Neural progenitor cell (in vitro differentiated cells): ENCODE data around the gene COL4A2. TPM values are rescaled to one million over a fixed set of nuclear protein-coding genes. Genes with fewer than 3 reads are reported as not detected.

Experiments
- DNase-seq: peaks from one replicate; pipeline ENCODE4 v3.0.0-alpha.2; 2016; ENCODE audit warnings: low spot score
- H2AFZ ChIP-seq: fragments of 200-600 bp; sonication (generic); replicated peaks from 2 replicates; pipeline ENCODE4 v1.6.1; 2016; ENCODE audit warnings: antibody characterized with exemption
- H3F3A ChIP-seq: fragments of 200-600 bp; sonication (generic); 2 replicates; pipeline ENCODE4 v1.6.1; 2016; ENCODE audit warnings: antibody characterized with exemption, low read depth
- H3K27ac ChIP-seq: fragments of 200-600 bp; sonication (generic); 2 replicates; pipeline ENCODE4 v1.5.1; 2016; ENCODE audit warnings: mild to moderate bottlenecking
- H3K27me3 ChIP-seq: fragments of 200-600 bp; sonication (generic); 2 replicates; pipeline ENCODE4 v1.6.1; 2016; ENCODE audit warnings: mild to moderate bottlenecking, moderate library complexity
- H3K36me3 ChIP-seq: fragments of 200-600 bp; sonication (generic); 2 replicates; pipeline ENCODE4 v1.5.1; 2016
- H3K4me1 ChIP-seq: fragments of 200-600 bp; sonication (generic); 2 replicates; pipeline ENCODE4 v1.6.1; 2016; ENCODE audit warnings: mixed run types
- H3K4me2 ChIP-seq: fragments of 200-600 bp; sonication (generic); 2 replicates; pipeline ENCODE4 v1.6.1; 2016
- H3K4me3 ChIP-seq: fragments of 200-600 bp; sonication (generic); 2 replicates; pipeline ENCODE4 v1.5.1; 2016
- H3K79me2 ChIP-seq: fragments of 200-600 bp; sonication (generic); 2 replicates; pipeline ENCODE4 v1.6.1; 2016; ENCODE audit warnings: low read depth
- H3K9ac ChIP-seq: fragments of 200-600 bp; sonication (generic); 2 replicates; pipeline ENCODE4 v1.6.1; 2016
- H3K9me3 ChIP-seq: fragments of 200-600 bp; sonication (generic); 2 replicates; pipeline ENCODE4 v1.5.1; 2016; ENCODE audit warnings: low read depth
- H4K20me1 ChIP-seq: fragments of 200-600 bp; sonication (generic); 2 replicates; pipeline ENCODE4 v1.6.1; 2016; ENCODE audit warnings: low read depth
- H3K27ac Mint-ChIP-seq: 3 replicates; pipeline ENCODE4 v1.8.0; 2021; ENCODE audit warnings: mixed read lengths
- H3K27me3 Mint-ChIP-seq: 2 replicates; pipeline ENCODE4 v1.8.0; 2022; ENCODE audit warnings: low read depth, mild to moderate bottlenecking, inconsistent platforms, moderate library complexity, mixed read lengths; ENCODE audit not compliant: insufficient read depth
- H3K36me3 Mint-ChIP-seq: 3 replicates; pipeline ENCODE4 v1.8.0; 2021; ENCODE audit warnings: mixed read lengths
- H3K4me1 Mint-ChIP-seq: 3 replicates; pipeline ENCODE4 v1.8.0; 2021; ENCODE audit warnings: mixed read lengths
- H3K4me3 Mint-ChIP-seq: 3 replicates; pipeline ENCODE4 v1.8.0; 2021; ENCODE audit warnings: mild to moderate bottlenecking, moderate library complexity, mixed read lengths
- H3K9me3 Mint-ChIP-seq: 3 replicates; pipeline ENCODE4 v1.8.0; 2020; ENCODE audit warnings: mixed read lengths
- EZH2 ChIP-seq: fragments of 200-600 bp; sonication (generic); IDR thresholded peaks from 2 replicates; pipeline ENCODE4 v1.6.1; 2017; ENCODE audit warnings: antibody characterized with exemption, mild to moderate bottlenecking, moderate library complexity
- EZH2phosphoT487 ChIP-seq: fragments of 200-600 bp; sonication (generic); IDR thresholded peaks from 2 replicates; pipeline ENCODE4 v1.6.1; 2017; ENCODE audit warnings: antibody characterized with exemption
- total RNA-seq: library from RNA; depleted of rRNA; stranded (reverse); fragments of >200 nt; gene quantifications from 2 replicates; pipeline ENCODE4 v1.2.3, GENCODE V29; 2015; ENCODE audit warnings: low replicate concordance
- TF ChIP-seq, protein P1 (sequence below): fragments of 200-600 bp; sonication (generic); IDR thresholded peaks from 2 replicates; pipeline ENCODE4 v1.5.1; 2017; ENCODE audit warnings: antibody characterized with exemption, mild to moderate bottlenecking

The COL4A2 gene
- total RNA-seq, 1 donor from 2014 or later = 73.6 TPM

DNA sequence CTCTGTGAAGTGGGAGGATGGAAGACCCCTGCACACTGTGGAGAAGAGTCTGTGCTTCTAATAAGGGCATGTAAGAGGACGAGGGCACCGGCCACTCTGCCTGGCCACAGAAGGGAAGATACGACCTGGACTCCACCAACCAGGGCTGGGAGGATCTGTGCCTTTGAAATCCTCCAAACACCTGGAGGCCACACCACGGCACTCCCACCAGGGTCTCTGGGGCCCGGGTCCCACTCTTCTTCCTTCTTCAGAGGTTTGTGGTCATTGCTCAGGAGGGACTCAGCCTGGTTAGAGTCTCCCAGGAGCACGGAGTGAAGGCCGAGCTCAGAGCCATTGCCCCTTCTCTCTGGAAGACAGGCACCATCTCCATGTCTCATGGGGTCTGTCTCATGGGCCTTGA lies 212.4 kb downstream of the COL4A2 start:
- Mint-ChIP-seq H3K4me3 (no peak overlapping the region), H3K9me3 (peaks cover 6% of the 10 kb centered on the region), H3K36me3 (peaks cover 7% of the 10 kb centered on the region), H3K27ac (peak overlapping the region; percentile 14), H3K4me1 (peaks cover 3% of the 10 kb centered on the region), H3K27me3 (peaks cover 2% of the 10 kb centered on the region)
- no peak for DNase-seq
- Histone ChIP-seq H3K4me1 (no peaks in the 10 kb centered on the region), H3K36me3 (no peaks in the 10 kb centered on the region), H3F3A (no peaks in the 10 kb centered on the region), H3K4me3 (no peak overlapping the region), H3K4me2 (no peak overlapping the region), H2AFZ (no peak overlapping the region), H3K9me3 (no peaks in the 10 kb centered on the region), H3K27ac (no peak overlapping the region), H4K20me1 (no peaks in the 10 kb centered on the region), H3K79me2 (no peaks in the 10 kb centered on the region), H3K27me3 (no peaks in the 10 kb centered on the region), H3K9ac (no peak overlapping the region)
- TF ChIP-seq, protein P1, sequence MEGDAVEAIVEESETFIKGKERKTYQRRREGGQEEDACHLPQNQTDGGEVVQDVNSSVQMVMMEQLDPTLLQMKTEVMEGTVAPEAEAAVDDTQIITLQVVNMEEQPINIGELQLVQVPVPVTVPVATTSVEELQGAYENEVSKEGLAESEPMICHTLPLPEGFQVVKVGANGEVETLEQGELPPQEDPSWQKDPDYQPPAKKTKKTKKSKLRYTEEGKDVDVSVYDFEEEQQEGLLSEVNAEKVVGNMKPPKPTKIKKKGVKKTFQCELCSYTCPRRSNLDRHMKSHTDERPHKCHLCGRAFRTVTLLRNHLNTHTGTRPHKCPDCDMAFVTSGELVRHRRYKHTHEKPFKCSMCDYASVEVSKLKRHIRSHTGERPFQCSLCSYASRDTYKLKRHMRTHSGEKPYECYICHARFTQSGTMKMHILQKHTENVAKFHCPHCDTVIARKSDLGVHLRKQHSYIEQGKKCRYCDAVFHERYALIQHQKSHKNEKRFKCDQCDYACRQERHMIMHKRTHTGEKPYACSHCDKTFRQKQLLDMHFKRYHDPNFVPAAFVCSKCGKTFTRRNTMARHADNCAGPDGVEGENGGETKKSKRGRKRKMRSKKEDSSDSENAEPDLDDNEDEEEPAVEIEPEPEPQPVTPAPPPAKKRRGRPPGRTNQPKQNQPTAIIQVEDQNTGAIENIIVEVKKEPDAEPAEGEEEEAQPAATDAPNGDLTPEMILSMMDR = no peak
- TF ChIP-seq EZH2 = no peak

DNA sequence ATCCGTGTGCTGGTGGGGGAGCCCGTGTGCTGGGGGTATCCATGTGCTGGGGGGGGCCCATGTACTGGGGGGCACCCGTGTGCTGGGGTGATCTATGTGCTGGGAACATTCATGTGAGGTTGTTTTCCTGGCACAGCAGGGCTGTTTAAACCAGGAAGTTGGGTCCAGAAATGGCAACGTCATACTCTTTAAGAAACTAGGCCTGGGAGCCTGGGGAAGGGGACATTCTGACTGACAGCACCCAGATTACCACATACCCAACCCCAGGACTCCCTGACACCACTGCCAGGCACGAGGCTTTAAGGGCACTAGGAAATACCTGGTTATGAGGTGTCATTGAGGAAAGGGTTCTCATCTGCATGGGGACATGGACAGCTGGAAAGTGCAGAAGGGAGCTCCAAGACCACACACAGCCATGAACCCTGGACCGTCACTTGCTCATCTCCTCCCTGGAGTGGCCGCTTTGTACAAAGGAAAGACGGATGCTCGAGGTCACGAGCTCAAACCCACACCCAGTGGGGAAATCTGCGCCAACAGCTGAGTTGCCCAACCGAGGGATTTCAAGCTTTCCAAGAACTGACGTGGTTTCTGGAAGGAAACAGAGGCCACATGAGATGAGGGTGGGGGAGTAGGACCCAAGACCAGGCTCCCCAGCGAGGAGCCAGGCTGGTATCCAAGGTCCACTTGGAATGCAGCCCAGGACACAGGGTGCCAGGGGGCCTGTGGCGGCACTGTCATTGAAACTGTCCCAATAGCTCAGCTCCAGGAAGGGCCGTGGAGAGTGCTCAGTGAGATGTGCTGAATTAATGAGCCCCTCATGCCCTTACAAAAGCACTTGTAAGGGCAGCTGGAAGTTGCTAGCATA lies 213.6 kb downstream of the COL4A2 start:
- Mint-ChIP-seq H3K4me1 (peaks cover 3% of the 10 kb centered on the region), H3K27ac (peak overlapping the region; percentile 33), H3K4me3 (no peak overlapping the region), H3K9me3 (peaks cover 6% of the 10 kb centered on the region), H3K36me3 (no peaks in the 10 kb centered on the region), H3K27me3 (peaks cover 2% of the 10 kb centered on the region)
- Histone ChIP-seq H2AFZ (no peak overlapping the region), H3K4me2 (no peak overlapping the region), H4K20me1 (no peaks in the 10 kb centered on the region), H3K9ac (no peak overlapping the region), H3K36me3 (no peaks in the 10 kb centered on the region), H3K9me3 (no peaks in the 10 kb centered on the region), H3K4me1 (no peaks in the 10 kb centered on the region), H3K79me2 (no peaks in the 10 kb centered on the region), H3K27me3 (no peaks in the 10 kb centered on the region), H3K4me3 (no peak overlapping the region), H3K27ac (no peak overlapping the region), H3F3A (no peaks in the 10 kb centered on the region)
- DNase-seq = no peak
- TF ChIP-seq EZH2 = no peak
- TF ChIP-seq, protein P1 = no peak
- no peak for TF ChIP-seq EZH2phosphoT487

DNA sequence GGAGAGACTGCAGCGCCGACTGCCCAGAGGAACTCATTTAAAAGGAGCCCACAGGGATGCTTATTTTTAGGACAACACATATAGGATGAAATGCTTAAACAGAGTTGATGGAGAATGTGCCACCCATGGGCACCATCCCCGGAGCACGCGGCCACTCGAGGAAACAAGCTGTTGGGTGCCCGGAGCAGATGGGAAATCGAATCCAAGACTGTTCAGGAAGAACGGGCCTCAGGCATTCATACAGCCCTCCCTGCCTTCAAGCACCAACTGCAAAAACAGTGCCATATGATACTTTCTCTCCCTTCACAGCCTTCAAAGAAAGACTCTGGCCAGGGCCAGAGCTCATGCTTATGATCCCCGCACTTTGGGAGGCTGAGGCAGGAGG lies 214.2 kb downstream of the COL4A2 start:
- no peak overlapping the region for H3K9ac ChIP-seq
- no peak overlapping the region for H3K27ac ChIP-seq
- no peaks in the 10 kb centered on the region for H3K36me3 ChIP-seq
- TF ChIP-seq, protein P1 = no peak
- TF ChIP-seq EZH2phosphoT487 (no peak), EZH2 (no peak)
- H3K9me3 ChIP-seq = no peaks in the 10 kb centered on the region
- peaks cover 3% of the 10 kb centered on the region for H3K4me1 Mint-ChIP-seq
- H3K4me1 ChIP-seq = no peaks in the 10 kb centered on the region
- no peaks in the 10 kb centered on the region for H3K27me3 ChIP-seq
- H3K4me3 ChIP-seq = no peak overlapping the region
- no peak overlapping the region for H3K4me2 ChIP-seq
- H3F3A ChIP-seq = no peaks in the 10 kb centered on the region
- no peaks in the 10 kb centered on the region for H3K79me2 ChIP-seq
- peaks cover 3% of the 10 kb centered on the region for H3K9me3 Mint-ChIP-seq
- no peaks in the 10 kb centered on the region for H4K20me1 ChIP-seq
- H2AFZ ChIP-seq = no peak overlapping the region
- no peak overlapping the region for H3K4me3 Mint-ChIP-seq
- H3K36me3 Mint-ChIP-seq = no peaks in the 10 kb centered on the region
- no peak for DNase-seq
- peaks cover 2% of the 10 kb centered on the region for H3K27me3 Mint-ChIP-seq
- no peak overlapping the region for H3K27ac Mint-ChIP-seq
